ENCODE results near the gene ATR. TPM values are rescaled to one million over a fixed set of nuclear protein-coding genes. Genes with fewer than 3 reads are reported as not detected.
A peak's percentile ranks its signal among the peaks of the same experiment; 100 is the strongest.

ATR gene
- total and polyA plus RNA-seq, 9 of the 15 experiments (the other 6 are each of a cell fraction or from before 2014, with no cell fraction given) = 18.0 to 37.8 (median 23.2) TPM

GRCh38 chr3:142595951-142596725 is 17.6 kb upstream of the ATR start, which contains the start of gene PLS1 (continued):
- TF ChIP-seq RERE (CRISPR knock-in tag; IDR thresholded peaks at IDR 0.05; ENCODE audit: borderline replicate concordance) = peak; percentile 49; the same call in 1 of the 2 replicates
- peak; percentile 97 for TF ChIP-seq HNRNPLL (IDR thresholded peaks at IDR 0.05; ENCODE audit: low read depth, low read length, poor library complexity, severe bottlenecking)
- TF ChIP-seq KHSRP (IDR thresholded peaks at IDR 0.05) = no peak
- peak in 2 of 3 experiments; percentile 67 for TF ChIP-seq YY1 (IDR thresholded peaks at IDR 0.05; ENCODE audit: borderline replicate concordance in 1 of 3, control insufficient read depth in 1 of 3, extremely low read depth in 1 of 3, insufficient read depth in 3 of 3, insufficient read length in 1 of 3, insufficient replicate concordance in 2 of 3, low read depth in 1 of 3, low read length in 2 of 3)
- TF ChIP-seq RCOR1 (IDR thresholded peaks at IDR 0.05; ENCODE audit: borderline replicate concordance in 1 of 2, low read depth in 2 of 2, low read length in 2 of 2) = peak; percentile 27 to 85; a peak in 2 of 4 replicates
- no peak for TF ChIP-seq PHB2 (IDR thresholded peaks at IDR 0.05; ENCODE audit: low read depth)
- TF ChIP-seq HLTF (IDR thresholded peaks at IDR 0.05) = peak; percentile 20; the same call in 1 of the 2 replicates
- TF ChIP-seq PHF8 (IDR thresholded peaks at IDR 0.05; ENCODE audit: borderline replicate concordance, low read length) = peak; percentile 68; the same call in 1 of the 2 replicates
- no peak for TF ChIP-seq ZNF212 (CRISPR knock-in tag; IDR thresholded peaks at IDR 0.05)
- TF ChIP-seq ZFP36 (IDR thresholded peaks at IDR 0.05; ENCODE audit: low read depth, low read length, partially characterized antibody) = no peak
- TF ChIP-seq NFRKB (IDR thresholded peaks at IDR 0.05; ENCODE audit: low read depth) = peak; percentile 59; the same call in 1 of the 2 replicates
- TF ChIP-seq IFI16 (CRISPR knock-in tag; IDR thresholded peaks at IDR 0.05) = no peak
- TF ChIP-seq ZBTB7A (IDR thresholded peaks at IDR 0.05; ENCODE audit: borderline replicate concordance, control insufficient read depth, low read depth, low read length) = peak; percentile 45; the same call in 1 of the 2 replicates
- peak; percentile 93 for TF ChIP-seq RB1 (IDR thresholded peaks at IDR 0.05; ENCODE audit: low read depth)
